GM23338 (cell line): ENCODE measurements around the gene PDXDC1. TPM values are rescaled to one million over a fixed set of nuclear protein-coding genes. Genes with fewer than 3 reads are reported as not detected.
"Not testable (repeated sequence)": the region's sequence is repeated elsewhere in the genome, so short reads cannot be mapped to it uniquely, and the experiment has no call there.

Experiments
- ATAC-seq: fragments of 200-7000 bp; cut with Tn5 transposase; 3 replicates; pipeline ENCODE4 v1.9.1; 2020
- DNase-seq: peaks from one replicate; pipeline ENCODE4 v3.0.0-alpha.2; 2015; ENCODE audit warnings: low spot score
- H2AFZ ChIP-seq: fragments of 200-600 bp; sonication (generic); 2 replicates; pipeline ENCODE4 v1.8.0; 2016; ENCODE audit warnings: antibody characterized with exemption, mild to moderate bottlenecking, moderate library complexity
- H3F3A ChIP-seq: fragments of 200-600 bp; sonication (generic); replicated peaks from 2 replicates; pipeline ENCODE4 v1.8.0; 2017; ENCODE audit warnings: antibody characterized with exemption, mixed run types, low read depth
- H3K27ac ChIP-seq: fragments of 200-600 bp; sonication (generic); 2 replicates; pipeline ENCODE4 v1.6.1; 2016; ENCODE audit warnings: low read depth
- H3K27me3 ChIP-seq: fragments of 200-600 bp; sonication (generic); 2 replicates; pipeline ENCODE4 v1.8.0; 2016; ENCODE audit warnings: mild to moderate bottlenecking, mixed run types, moderate library complexity; ENCODE audit not compliant: insufficient read depth
- H3K36me3 ChIP-seq: fragments of 200-600 bp; sonication (generic); 2 replicates; pipeline ENCODE4 v1.8.0; 2016; ENCODE audit warnings: mild to moderate bottlenecking; ENCODE audit not compliant: insufficient read depth
- H3K4me1 ChIP-seq: fragments of 200-600 bp; sonication (generic); 2 replicates; pipeline ENCODE4 v1.8.0; 2016; ENCODE audit warnings: mild to moderate bottlenecking, moderate library complexity; ENCODE audit not compliant: insufficient read depth
- H3K4me2 ChIP-seq: fragments of 200-600 bp; sonication (generic); 2 replicates; pipeline ENCODE4 v1.7.1; 2017; ENCODE audit warnings: mixed run types
- H3K4me3 ChIP-seq: fragments of 200-600 bp; sonication (generic); 2 replicates; pipeline ENCODE4 v1.6.1; 2016; ENCODE audit warnings: mixed run types
- H3K79me2 ChIP-seq: fragments of 200-600 bp; sonication (generic); replicated peaks from 2 replicates; pipeline ENCODE4 v1.8.0; 2017; ENCODE audit warnings: mild to moderate bottlenecking; ENCODE audit not compliant: insufficient read depth
- H3K9me2 ChIP-seq: fragments of 200-600 bp; sonication (generic); 2 replicates; pipeline ENCODE4 v1.8.0; 2017; ENCODE audit not compliant: insufficient read depth
- H4K20me1 ChIP-seq: fragments of 200-600 bp; sonication (generic); replicated peaks from 2 replicates; pipeline ENCODE4 v1.8.0; 2017; ENCODE audit warnings: mild to moderate bottlenecking; ENCODE audit not compliant: insufficient read depth
- H3K27ac Mint-ChIP-seq: 2 replicates; pipeline ENCODE4 v1.8.0; 2020; ENCODE audit warnings: inconsistent platforms, mild to moderate bottlenecking, moderate library complexity, mixed read lengths
- H3K27me3 Mint-ChIP-seq: 3 replicates; pipeline ENCODE4 v1.8.0; 2022; ENCODE audit warnings: low read depth, mild to moderate bottlenecking, moderate library complexity, mixed read lengths, inconsistent platforms; ENCODE audit not compliant: insufficient read depth, poor library complexity
- H3K36me3 Mint-ChIP-seq: 3 replicates; pipeline ENCODE4 v1.8.0; 2021; ENCODE audit warnings: low read depth, mild to moderate bottlenecking, inconsistent platforms, moderate library complexity, mixed read lengths
- H3K4me1 Mint-ChIP-seq: 3 replicates; pipeline ENCODE4 v1.8.0; 2020; ENCODE audit warnings: mild to moderate bottlenecking, inconsistent platforms, mixed read lengths
- H3K4me3 Mint-ChIP-seq: 3 replicates; pipeline ENCODE4 v1.8.0; 2021; ENCODE audit warnings: moderate library complexity, mild to moderate bottlenecking, inconsistent platforms, mixed read lengths
- H3K9me3 Mint-ChIP-seq: 3 replicates; pipeline ENCODE4 v1.8.0; 2020; ENCODE audit warnings: moderate library complexity, mild to moderate bottlenecking, inconsistent platforms, mixed read lengths
- CREB1 ChIP-seq: fragments of 250-450 bp; sonication (Bioruptor Pico); IDR thresholded peaks from 2 replicates; pipeline ENCODE4 v1.5.0; 2020; ENCODE audit warnings: low read depth, mild to moderate bottlenecking, moderate library complexity
- POLR2AphosphoS5 ChIP-seq: IDR thresholded peaks from 2 replicates; pipeline ENCODE4 v1.6.1; 2016; ENCODE audit warnings: antibody characterized with exemption, low read depth
- polyA plus RNA-seq: library from polyadenylated mRNA; unstranded; fragments of >200 nt; fragmentation: Nextera tagmentation; extraction: Ambion mirVana; gene quantifications from 2 replicates; pipeline ENCODE4 v1.2.1, GENCODE V29; 2016
- total RNA-seq: library from RNA; depleted of rRNA; stranded (reverse); fragments of >200 nt; shearing (Covaris generic); gene quantifications from 2 replicates; pipeline ENCODE4 v1.2.3, GENCODE V29; 2014
- TF ChIP-seq, protein P1 (sequence below): IDR thresholded peaks from 2 replicates; pipeline ENCODE4 v1.6.1; 2016; ENCODE audit warnings: antibody characterized with exemption

The PDXDC1 gene
- total and polyA plus RNA-seq, 2 experiments from 2014 or later: 40.0 to 91.6 TPM

DNA sequence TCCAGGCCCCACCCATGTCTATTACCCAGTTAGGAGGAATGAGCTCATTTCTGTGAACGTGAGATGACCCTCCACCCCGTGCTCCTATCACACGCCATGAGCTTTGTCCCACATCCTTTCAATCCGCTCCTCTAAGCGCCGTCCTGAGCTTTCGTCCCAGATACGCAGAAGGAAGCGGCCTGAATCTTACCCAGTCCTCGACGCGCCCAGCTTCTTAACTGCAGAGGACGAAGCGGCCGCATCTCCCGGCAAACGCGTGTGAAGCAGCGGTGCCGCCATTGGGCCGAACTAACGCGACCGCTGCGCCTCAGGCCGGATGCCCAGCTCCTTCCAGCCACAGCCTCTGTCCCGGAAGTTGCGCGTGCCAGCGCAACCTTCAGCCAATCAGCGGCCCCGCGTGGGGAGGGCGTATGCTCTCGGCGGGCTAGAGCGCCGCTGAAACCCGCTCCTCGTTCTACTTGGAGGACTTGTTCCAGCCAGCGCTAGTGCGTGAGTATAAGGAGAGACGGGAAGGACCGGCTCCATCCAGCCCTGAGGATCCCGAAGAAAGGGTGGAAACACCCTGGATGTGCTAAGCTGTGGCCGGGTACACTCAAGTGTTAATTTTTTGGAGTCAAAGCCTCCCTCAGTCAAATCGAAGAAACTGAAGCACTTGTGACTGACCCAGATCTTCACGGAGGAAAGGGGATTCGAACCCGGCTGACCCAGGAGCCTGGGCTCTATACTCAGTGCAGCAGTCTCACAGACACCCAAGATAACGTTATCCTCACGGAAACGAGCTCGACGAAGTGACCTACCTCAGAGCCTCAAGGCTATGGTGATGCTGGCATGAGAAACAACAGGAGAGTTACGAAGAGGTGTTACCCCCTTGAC, 119.4 kb downstream of the PDXDC1 start, which contains the start of gene RRN3:
Gene RRN3 (minus strand): TSS at position 318 of the 873 bp plus-strand sequence. CDS start 39 bp downstream, at position 279.
- not testable (repeated sequence) for H4K20me1 ChIP-seq, H3K4me1 Mint-ChIP-seq, H3K36me3 ChIP-seq, H3K9me3 Mint-ChIP-seq, H3F3A ChIP-seq, H3K4me1 ChIP-seq, H3K27me3 Mint-ChIP-seq, H3K9me2 ChIP-seq, H3K27me3 ChIP-seq
- Histone ChIP-seq H3K79me2 (peaks cover 22% of the 10 kb centered on the region), H3K27ac (peak within 1 kb of the TSS; percentile 86; the same call in 1 of the 2 replicates), H2AFZ (peak within 1 kb of the TSS; percentile 76; the same call in 1 of the 2 replicates), H3K4me2 (peak within 1 kb of the TSS; percentile 79), H3K4me3 (peak within 1 kb of the TSS; percentile 59)
- peaks cover 31% of the 10 kb centered on the region; the same call in 2 of the 3 replicates for H3K36me3 Mint-ChIP-seq
- TF ChIP-seq, protein P1, sequence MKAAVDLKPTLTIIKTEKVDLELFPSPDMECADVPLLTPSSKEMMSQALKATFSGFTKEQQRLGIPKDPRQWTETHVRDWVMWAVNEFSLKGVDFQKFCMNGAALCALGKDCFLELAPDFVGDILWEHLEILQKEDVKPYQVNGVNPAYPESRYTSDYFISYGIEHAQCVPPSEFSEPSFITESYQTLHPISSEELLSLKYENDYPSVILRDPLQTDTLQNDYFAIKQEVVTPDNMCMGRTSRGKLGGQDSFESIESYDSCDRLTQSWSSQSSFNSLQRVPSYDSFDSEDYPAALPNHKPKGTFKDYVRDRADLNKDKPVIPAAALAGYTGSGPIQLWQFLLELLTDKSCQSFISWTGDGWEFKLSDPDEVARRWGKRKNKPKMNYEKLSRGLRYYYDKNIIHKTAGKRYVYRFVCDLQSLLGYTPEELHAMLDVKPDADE: peak; percentile 68; the same call in 1 of the 2 replicates
- TF ChIP-seq CREB1 (CRISPR knock-in tag) (peak; percentile 88), POLR2AphosphoS5 (peak; percentile 85)
- H3K27ac Mint-ChIP-seq: peak within 1 kb of the TSS; percentile 99
- ATAC-seq (peak; percentile 100), DNase-seq (peak; percentile 96)
- H3K4me3 Mint-ChIP-seq: peak within 1 kb of the TSS; percentile 99

DNA sequence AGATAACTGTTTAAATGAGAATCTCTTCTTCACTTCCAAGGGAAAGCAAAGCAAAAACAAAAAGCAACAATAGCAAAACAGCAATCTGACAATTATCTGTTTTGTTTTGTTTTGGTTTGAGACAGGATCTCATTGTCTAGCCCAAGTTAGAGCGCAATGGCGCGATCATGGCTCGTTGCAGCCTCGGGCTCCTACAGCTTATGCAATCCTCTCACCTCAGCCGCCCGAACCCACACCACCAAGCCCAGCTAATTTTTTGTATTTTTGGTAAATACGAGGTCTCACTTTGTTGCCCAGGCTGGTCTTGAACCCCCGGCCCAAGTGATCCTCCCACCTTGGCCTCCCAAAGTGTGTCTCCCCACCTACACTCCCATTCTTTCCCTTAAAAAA, 121.8 kb downstream of the PDXDC1 start:
- H3K27ac ChIP-seq, H3K4me3 Mint-ChIP-seq, H3K27ac Mint-ChIP-seq, H3K9me3 Mint-ChIP-seq, H2AFZ ChIP-seq, H3K4me1 ChIP-seq, H4K20me1 ChIP-seq, ATAC-seq, H3K9me2 ChIP-seq, H3F3A ChIP-seq, H3K27me3 ChIP-seq, DNase-seq, H3K4me1 Mint-ChIP-seq, H3K4me3 ChIP-seq, H3K36me3 ChIP-seq, H3K27me3 Mint-ChIP-seq, H3K4me2 ChIP-seq: not testable (repeated sequence)
- H3K79me2 ChIP-seq: peaks cover 21% of the 10 kb centered on the region
- H3K36me3 Mint-ChIP-seq: peaks cover 11% of the 10 kb centered on the region; the same call in 2 of the 3 replicates

DNA sequence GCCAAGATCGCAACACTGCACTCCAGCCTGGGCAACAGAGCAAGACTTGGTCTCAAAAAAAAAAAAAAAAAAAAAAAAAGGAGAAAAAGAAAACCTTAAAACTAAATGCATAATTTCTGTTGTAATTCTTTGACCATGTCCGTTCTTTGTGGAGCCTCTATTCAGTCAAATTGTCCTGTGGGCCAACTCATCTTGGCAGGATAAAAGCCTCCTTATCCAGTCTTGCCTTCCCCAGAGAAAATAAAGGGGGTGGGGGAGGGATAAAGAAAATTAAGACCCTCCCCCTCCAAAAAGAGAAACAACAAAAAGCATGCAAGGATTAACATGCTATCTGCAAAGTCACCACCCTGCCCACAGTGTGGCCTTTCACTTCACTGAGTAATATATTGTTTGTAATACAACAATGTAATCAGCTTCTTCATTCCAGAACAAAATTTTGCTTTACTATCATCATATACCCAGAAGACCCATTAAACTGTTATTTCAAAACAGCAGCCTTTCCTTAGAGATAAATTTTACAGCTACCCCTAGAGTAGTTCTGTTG, 124.6 kb downstream of the PDXDC1 start:
- not testable (repeated sequence) for DNase-seq, H3K4me2 ChIP-seq, H3K4me3 ChIP-seq, H3K9me3 Mint-ChIP-seq, H3K79me2 ChIP-seq, H3K4me3 Mint-ChIP-seq, H3K36me3 Mint-ChIP-seq, H3K27ac Mint-ChIP-seq, H2AFZ ChIP-seq, H3K27ac ChIP-seq, H3K36me3 ChIP-seq, H3K4me1 Mint-ChIP-seq, H3K27me3 Mint-ChIP-seq, H3K27me3 ChIP-seq, H4K20me1 ChIP-seq, H3F3A ChIP-seq, ATAC-seq, H3K9me2 ChIP-seq, H3K4me1 ChIP-seq

DNA sequence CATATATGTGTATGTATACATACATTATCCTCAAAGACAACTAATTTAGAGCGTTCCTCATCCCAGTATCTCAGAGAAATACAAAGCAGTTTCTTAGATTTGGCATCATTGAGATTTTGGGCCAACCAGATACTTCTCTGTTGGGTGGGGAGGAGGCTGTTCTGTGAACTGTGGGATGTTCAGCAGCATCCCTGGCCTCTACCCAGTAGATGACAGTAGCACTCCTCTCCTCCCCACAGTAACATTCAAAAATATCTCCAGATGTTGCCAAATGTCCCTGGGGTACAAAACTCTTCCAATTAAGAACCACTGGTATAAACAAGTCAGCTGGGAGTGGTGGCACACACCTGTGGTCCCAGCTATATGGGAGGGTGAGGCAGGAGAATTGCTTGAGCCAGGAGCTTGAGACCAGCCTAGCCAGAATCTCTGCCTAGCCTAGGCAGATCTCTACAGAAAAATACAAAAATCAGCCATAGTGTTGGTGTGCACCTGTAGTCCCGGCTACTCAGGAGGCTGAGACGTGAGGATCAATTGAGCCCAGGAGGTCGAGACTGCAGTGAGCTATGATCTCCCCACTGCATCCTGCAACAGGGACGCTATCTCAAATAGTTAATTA, 125.7 kb downstream of the PDXDC1 start:
- not testable (repeated sequence) for H3K9me3 Mint-ChIP-seq, H3K36me3 ChIP-seq, H3K27ac Mint-ChIP-seq, H4K20me1 ChIP-seq, H2AFZ ChIP-seq, H3K27me3 Mint-ChIP-seq, H3K79me2 ChIP-seq, H3K36me3 Mint-ChIP-seq, H3K4me2 ChIP-seq, DNase-seq, H3K4me1 ChIP-seq, H3K4me3 ChIP-seq, H3K27ac ChIP-seq, H3K4me3 Mint-ChIP-seq, H3K9me2 ChIP-seq, H3F3A ChIP-seq, H3K4me1 Mint-ChIP-seq, ATAC-seq, H3K27me3 ChIP-seq
